Liver (tissue), 9 donors: ENCODE data around the gene SCN8A. TPM values are rescaled to one million over a fixed set of nuclear protein-coding genes. Genes with fewer than 3 reads are reported as not detected.

Experiments used
- DNase-seq: peaks from one replicate; pipeline ENCODE4 v3.0.0-alpha.2; 2017; ENCODE audit warnings: low spot score
- H3K27ac ChIP-seq, 2 donors: one replicate each; pipeline ENCODE4 v1.7.0; 2013; ENCODE audit warnings: inconsistent platforms in 2 of 2, low read length in 2 of 2, control low read depth in 1 of 2, low read depth in 1 of 2, mild to moderate bottlenecking in 1 of 2
- H3K27me3 ChIP-seq, 4 donors: one replicate each; pipeline versions ENCODE4 v1.6.1 to v1.7.0; 2013; ENCODE audit warnings: low read length in 3 of 4, inconsistent platforms in 1 of 4, mild to moderate bottlenecking in 1 of 4, moderate library complexity in 1 of 4; ENCODE audit not compliant: control insufficient read depth in 4 of 4, insufficient read depth in 4 of 4
- H3K36me3 ChIP-seq, 4 donors: one replicate each; pipeline versions ENCODE4 v1.6.1 to v1.7.0; 2013; ENCODE audit warnings: low read length in 3 of 4, mild to moderate bottlenecking in 3 of 4, low read depth in 1 of 4, moderate library complexity in 1 of 4; ENCODE audit not compliant: control insufficient read depth in 4 of 4, insufficient read depth in 3 of 4
- H3K4me1 ChIP-seq, 4 donors: one replicate each; pipeline versions ENCODE4 v1.6.1 to v1.7.0; 2013; ENCODE audit warnings: low read length in 3 of 4, mild to moderate bottlenecking in 3 of 4, moderate library complexity in 1 of 4; ENCODE audit not compliant: control insufficient read depth in 4 of 4, insufficient read depth in 4 of 4
- H3K4me3 ChIP-seq, 3 donors: one replicate each; pipeline versions ENCODE4 v1.6.1 to v1.7.0; 2013; ENCODE audit warnings: low read length in 3 of 3, control low read depth in 1 of 3, low read depth in 1 of 3, mild to moderate bottlenecking in 1 of 3
- H3K9ac ChIP-seq, 2 donors: one replicate each; pipeline ENCODE4 v1.7.0; 2013; ENCODE audit warnings: low read length in 2 of 2, mild to moderate bottlenecking in 2 of 2, moderate library complexity in 2 of 2, control low read depth in 1 of 2, low read depth in 1 of 2
- H3K9me3 ChIP-seq, 4 donors: one replicate each; pipeline versions ENCODE4 v1.6.1 to v1.7.0; 2013; ENCODE audit warnings: low read length in 3 of 4; ENCODE audit not compliant: control insufficient read depth in 4 of 4
- EGR1 ChIP-seq, 2 donors: IDR thresholded peaks; 2 replicates each; pipeline ENCODE4 v1.6.1; 2016 to 2018; ENCODE audit warnings: antibody characterized with exemption in 2 of 2, low read depth in 2 of 2
- FOXA1 ChIP-seq: IDR thresholded peaks from 2 replicates; pipeline ENCODE4 v1.6.1; 2016; ENCODE audit warnings: antibody characterized with exemption
- FOXA2 ChIP-seq: IDR thresholded peaks from 2 replicates; pipeline ENCODE4 v1.6.1; 2016; ENCODE audit warnings: antibody characterized with exemption
- GABPA ChIP-seq, 2 donors: IDR thresholded peaks in 1 of 2; conservative IDR thresholded peaks in 1 of 2; 2 replicates each; pipeline ENCODE4 v1.6.1; 2016; ENCODE audit warnings: antibody characterized with exemption in 2 of 2, mild to moderate bottlenecking in 1 of 2, moderate library complexity in 1 of 2
- HNF4A ChIP-seq, 2 donors: conservative IDR thresholded peaks; 2 replicates each; pipeline ENCODE4 v1.6.1; 2016; ENCODE audit warnings: antibody characterized with exemption in 2 of 2, mild to moderate bottlenecking in 2 of 2
- HNF4G ChIP-seq: IDR thresholded peaks from 2 replicates; pipeline ENCODE4 v1.6.1; 2016; ENCODE audit warnings: antibody characterized with exemption
- JUND ChIP-seq, 2 donors: IDR thresholded peaks; 2 replicates each; pipeline ENCODE4 v1.6.1; 2016; ENCODE audit warnings: antibody characterized with exemption in 2 of 2
- NR2F2 ChIP-seq: IDR thresholded peaks from 2 replicates; pipeline ENCODE4 v1.6.1; 2016; ENCODE audit warnings: antibody characterized with exemption
- RAD21 ChIP-seq, 2 donors: IDR thresholded peaks; 2 replicates each; pipeline ENCODE4 v1.6.1; 2016; ENCODE audit warnings: antibody characterized with exemption in 2 of 2, mild to moderate bottlenecking in 2 of 2
- RXRA ChIP-seq, 2 donors: IDR thresholded peaks; 2 replicates each; pipeline ENCODE4 v1.6.1; 2017 to 2018; ENCODE audit warnings: antibody characterized with exemption in 2 of 2, mild to moderate bottlenecking in 1 of 2
- SP1 ChIP-seq: IDR thresholded peaks from 2 replicates; pipeline ENCODE4 v1.6.1; 2018; ENCODE audit warnings: antibody characterized with exemption, mild to moderate bottlenecking
- TAF1 ChIP-seq: conservative IDR thresholded peaks from 2 replicates; pipeline ENCODE4 v1.6.1; 2016; ENCODE audit warnings: antibody characterized with exemption, mild to moderate bottlenecking
- YY1 ChIP-seq: IDR thresholded peaks from 2 replicates; pipeline ENCODE4 v1.6.1; 2016; ENCODE audit warnings: antibody characterized with exemption, mild to moderate bottlenecking
- WGBS: extraction: QIAGEN DNeasy Blood & Tissue Kit; methylation state at CpG from one replicate; pipeline ENCODE4 v1.1.7; 2013; 5-methylcytosine and 5-hydroxymethylcytosine counted together
- polyA plus RNA-seq, 2 donors: library from polyadenylated mRNA; stranded (reverse) in 1 of 2; unstranded in 1 of 2; fragments of 200-250 nt in 1 of 2; fragments of >200 nt in 1 of 2; fragmentation: Nextera tagmentation in 1 of 2; extraction: Ambion mirVana in 1 of 2; gene quantifications; one replicate each; pipeline versions ENCODE4 v1.2.1 to v1.2.3, GENCODE V29; 2013 to 2015
- total RNA-seq, 2 donors: library from RNA; depleted of rRNA; stranded (reverse); fragments of >200 nt; gene quantifications; one replicate each; pipeline ENCODE4 v1.2.3, GENCODE V29; 2014
- TF ChIP-seq, protein P1 (sequence below): IDR thresholded peaks from 2 replicates; pipeline ENCODE4 v1.6.1; 2016; ENCODE audit warnings: antibody characterized with exemption
- TF ChIP-seq, protein P2 (sequence below): IDR thresholded peaks from 2 replicates; pipeline ENCODE4 v1.6.1; 2016; ENCODE audit warnings: antibody characterized with exemption
- TF ChIP-seq, protein P3 (sequence below): IDR thresholded peaks from 2 replicates; pipeline ENCODE4 v1.6.1; 2016; ENCODE audit warnings: antibody characterized with exemption, mild to moderate bottlenecking
- TF ChIP-seq, protein P4 (sequence below): IDR thresholded peaks from 2 replicates; pipeline ENCODE4 v1.6.1; 2016; ENCODE audit warnings: antibody characterized with exemption
- TF ChIP-seq, protein P5 (sequence below): fragments of 150-350 bp; IDR thresholded peaks from 2 replicates; pipeline ENCODE4 v1.5.1; 2017; ENCODE audit warnings: improper control_type of control experiment, low read depth, low read length; ENCODE audit not compliant: missing input control
- donor health status: healthy.
- donor health status: healthy.
- donor health status: healthy.
- donor health status: healthy.
- donor health status: healthy.

Gene SCN8A
- total and polyA plus RNA-seq, 4 donors, result 0.84 to 12.7 (median 3.8) TPM

DNA sequence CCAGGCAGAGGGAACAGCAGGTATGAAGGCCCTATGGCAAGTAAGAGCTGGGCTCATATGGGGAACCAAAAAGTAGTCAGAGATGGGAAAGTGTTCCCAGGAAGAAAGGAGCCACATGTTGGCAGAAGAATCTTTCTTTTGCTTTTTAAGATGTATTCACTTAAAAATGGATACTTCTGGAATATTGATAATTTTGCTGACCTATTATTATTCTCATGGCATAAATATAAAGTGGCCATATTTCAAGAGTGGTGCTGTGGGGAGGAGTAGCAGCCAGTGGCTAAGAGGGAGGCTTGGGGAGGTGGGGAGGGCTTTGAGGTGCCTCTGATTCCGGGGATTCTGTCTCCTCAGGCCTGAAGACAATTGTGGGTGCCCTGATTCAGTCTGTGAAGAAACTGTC is 108.2 kb downstream of the SCN8A start:
- Histone ChIP-seq H3K4me1 (no peaks in the 10 kb centered on the region), H3K36me3 (peaks cover 0 to 8% (median 4%) of the 10 kb centered on the region in 4 donors), H3K9ac (no peak overlapping the region), H3K27ac (no peak overlapping the region), H3K9me3 (no peaks in the 10 kb centered on the region), H3K27me3 (no peaks in the 10 kb centered on the region), H3K4me3 (no peak overlapping the region)
- DNase-seq, result no peak
- 95% methylated on average over 1 of the region's 1 CpG for WGBS
- TF ChIP-seq FOXA1, result no peak
- no peak for TF ChIP-seq HNF4A (conservative IDR thresholded peaks at IDR 0.05)
- TF ChIP-seq TAF1, result no peak
- no peak for TF ChIP-seq EGR1 (IDR thresholded peaks at IDR 0.05; ENCODE audit: low read depth in 2 of 2)
- TF ChIP-seq RXRA (IDR thresholded peaks at IDR 0.05), result no peak
- no peak for TF ChIP-seq NR2F2
- no peak for TF ChIP-seq GABPA (IDR thresholded peaks at IDR 0.05 in 1 of 2, conservative IDR thresholded peaks at IDR 0.05 in 1 of 2)
- TF ChIP-seq, protein P1, sequence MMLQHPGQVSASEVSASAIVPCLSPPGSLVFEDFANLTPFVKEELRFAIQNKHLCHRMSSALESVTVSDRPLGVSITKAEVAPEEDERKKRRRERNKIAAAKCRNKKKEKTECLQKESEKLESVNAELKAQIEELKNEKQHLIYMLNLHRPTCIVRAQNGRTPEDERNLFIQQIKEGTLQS, result no peak
- TF ChIP-seq, protein P2, sequence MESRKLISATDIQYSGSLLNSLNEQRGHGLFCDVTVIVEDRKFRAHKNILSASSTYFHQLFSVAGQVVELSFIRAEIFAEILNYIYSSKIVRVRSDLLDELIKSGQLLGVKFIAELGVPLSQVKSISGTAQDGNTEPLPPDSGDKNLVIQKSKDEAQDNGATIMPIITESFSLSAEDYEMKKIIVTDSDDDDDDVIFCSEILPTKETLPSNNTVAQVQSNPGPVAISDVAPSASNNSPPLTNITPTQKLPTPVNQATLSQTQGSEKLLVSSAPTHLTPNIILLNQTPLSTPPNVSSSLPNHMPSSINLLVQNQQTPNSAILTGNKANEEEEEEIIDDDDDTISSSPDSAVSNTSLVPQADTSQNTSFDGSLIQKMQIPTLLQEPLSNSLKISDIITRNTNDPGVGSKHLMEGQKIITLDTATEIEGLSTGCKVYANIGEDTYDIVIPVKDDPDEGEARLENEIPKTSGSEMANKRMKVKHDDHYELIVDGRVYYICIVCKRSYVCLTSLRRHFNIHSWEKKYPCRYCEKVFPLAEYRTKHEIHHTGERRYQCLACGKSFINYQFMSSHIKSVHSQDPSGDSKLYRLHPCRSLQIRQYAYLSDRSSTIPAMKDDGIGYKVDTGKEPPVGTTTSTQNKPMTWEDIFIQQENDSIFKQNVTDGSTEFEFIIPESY, result no peak
- no peak for TF ChIP-seq FOXA2
- TF ChIP-seq JUND (IDR thresholded peaks at IDR 0.05), result no peak
- TF ChIP-seq, protein P3, sequence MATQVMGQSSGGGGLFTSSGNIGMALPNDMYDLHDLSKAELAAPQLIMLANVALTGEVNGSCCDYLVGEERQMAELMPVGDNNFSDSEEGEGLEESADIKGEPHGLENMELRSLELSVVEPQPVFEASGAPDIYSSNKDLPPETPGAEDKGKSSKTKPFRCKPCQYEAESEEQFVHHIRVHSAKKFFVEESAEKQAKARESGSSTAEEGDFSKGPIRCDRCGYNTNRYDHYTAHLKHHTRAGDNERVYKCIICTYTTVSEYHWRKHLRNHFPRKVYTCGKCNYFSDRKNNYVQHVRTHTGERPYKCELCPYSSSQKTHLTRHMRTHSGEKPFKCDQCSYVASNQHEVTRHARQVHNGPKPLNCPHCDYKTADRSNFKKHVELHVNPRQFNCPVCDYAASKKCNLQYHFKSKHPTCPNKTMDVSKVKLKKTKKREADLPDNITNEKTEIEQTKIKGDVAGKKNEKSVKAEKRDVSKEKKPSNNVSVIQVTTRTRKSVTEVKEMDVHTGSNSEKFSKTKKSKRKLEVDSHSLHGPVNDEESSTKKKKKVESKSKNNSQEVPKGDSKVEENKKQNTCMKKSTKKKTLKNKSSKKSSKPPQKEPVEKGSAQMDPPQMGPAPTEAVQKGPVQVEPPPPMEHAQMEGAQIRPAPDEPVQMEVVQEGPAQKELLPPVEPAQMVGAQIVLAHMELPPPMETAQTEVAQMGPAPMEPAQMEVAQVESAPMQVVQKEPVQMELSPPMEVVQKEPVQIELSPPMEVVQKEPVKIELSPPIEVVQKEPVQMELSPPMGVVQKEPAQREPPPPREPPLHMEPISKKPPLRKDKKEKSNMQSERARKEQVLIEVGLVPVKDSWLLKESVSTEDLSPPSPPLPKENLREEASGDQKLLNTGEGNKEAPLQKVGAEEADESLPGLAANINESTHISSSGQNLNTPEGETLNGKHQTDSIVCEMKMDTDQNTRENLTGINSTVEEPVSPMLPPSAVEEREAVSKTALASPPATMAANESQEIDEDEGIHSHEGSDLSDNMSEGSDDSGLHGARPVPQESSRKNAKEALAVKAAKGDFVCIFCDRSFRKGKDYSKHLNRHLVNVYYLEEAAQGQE, result no peak
- no peak for TF ChIP-seq YY1
- TF ChIP-seq, protein P4, sequence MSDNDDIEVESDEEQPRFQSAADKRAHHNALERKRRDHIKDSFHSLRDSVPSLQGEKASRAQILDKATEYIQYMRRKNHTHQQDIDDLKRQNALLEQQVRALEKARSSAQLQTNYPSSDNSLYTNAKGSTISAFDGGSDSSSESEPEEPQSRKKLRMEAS, result no peak
- TF ChIP-seq, protein P5, sequence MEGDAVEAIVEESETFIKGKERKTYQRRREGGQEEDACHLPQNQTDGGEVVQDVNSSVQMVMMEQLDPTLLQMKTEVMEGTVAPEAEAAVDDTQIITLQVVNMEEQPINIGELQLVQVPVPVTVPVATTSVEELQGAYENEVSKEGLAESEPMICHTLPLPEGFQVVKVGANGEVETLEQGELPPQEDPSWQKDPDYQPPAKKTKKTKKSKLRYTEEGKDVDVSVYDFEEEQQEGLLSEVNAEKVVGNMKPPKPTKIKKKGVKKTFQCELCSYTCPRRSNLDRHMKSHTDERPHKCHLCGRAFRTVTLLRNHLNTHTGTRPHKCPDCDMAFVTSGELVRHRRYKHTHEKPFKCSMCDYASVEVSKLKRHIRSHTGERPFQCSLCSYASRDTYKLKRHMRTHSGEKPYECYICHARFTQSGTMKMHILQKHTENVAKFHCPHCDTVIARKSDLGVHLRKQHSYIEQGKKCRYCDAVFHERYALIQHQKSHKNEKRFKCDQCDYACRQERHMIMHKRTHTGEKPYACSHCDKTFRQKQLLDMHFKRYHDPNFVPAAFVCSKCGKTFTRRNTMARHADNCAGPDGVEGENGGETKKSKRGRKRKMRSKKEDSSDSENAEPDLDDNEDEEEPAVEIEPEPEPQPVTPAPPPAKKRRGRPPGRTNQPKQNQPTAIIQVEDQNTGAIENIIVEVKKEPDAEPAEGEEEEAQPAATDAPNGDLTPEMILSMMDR, result no peak
- no peak for TF ChIP-seq RAD21 (IDR thresholded peaks at IDR 0.05)
- no peak for TF ChIP-seq SP1
- TF ChIP-seq HNF4G, result no peak
